Neural progenitor cell (in vitro differentiated cells): ENCODE measurements around the gene SPAG16. TPM values are rescaled to one million over a fixed set of nuclear protein-coding genes. Genes with fewer than 3 reads are reported as not detected.
A peak's percentile ranks its signal among the peaks of the same experiment; 100 is the strongest.
"Not testable (repeated sequence)": the region's sequence is repeated elsewhere in the genome, so short reads cannot be mapped to it uniquely, and the experiment has no call there.

Experiments
- DNase-seq: peaks from one replicate; pipeline ENCODE4 v3.0.0-alpha.2; 2016; ENCODE audit warnings: low spot score
- H2AFZ ChIP-seq: fragments of 200-600 bp; sonication (generic); replicated peaks from 2 replicates; pipeline ENCODE4 v1.6.1; 2016; ENCODE audit warnings: antibody characterized with exemption
- H3F3A ChIP-seq: fragments of 200-600 bp; sonication (generic); 2 replicates; pipeline ENCODE4 v1.6.1; 2016; ENCODE audit warnings: antibody characterized with exemption, low read depth
- H3K27ac ChIP-seq: fragments of 200-600 bp; sonication (generic); 2 replicates; pipeline ENCODE4 v1.5.1; 2016; ENCODE audit warnings: mild to moderate bottlenecking
- H3K27me3 ChIP-seq: fragments of 200-600 bp; sonication (generic); 2 replicates; pipeline ENCODE4 v1.6.1; 2016; ENCODE audit warnings: mild to moderate bottlenecking, moderate library complexity
- H3K36me3 ChIP-seq: fragments of 200-600 bp; sonication (generic); 2 replicates; pipeline ENCODE4 v1.5.1; 2016
- H3K4me1 ChIP-seq: fragments of 200-600 bp; sonication (generic); 2 replicates; pipeline ENCODE4 v1.6.1; 2016; ENCODE audit warnings: mixed run types
- H3K4me2 ChIP-seq: fragments of 200-600 bp; sonication (generic); 2 replicates; pipeline ENCODE4 v1.6.1; 2016
- H3K4me3 ChIP-seq: fragments of 200-600 bp; sonication (generic); 2 replicates; pipeline ENCODE4 v1.5.1; 2016
- H3K79me2 ChIP-seq: fragments of 200-600 bp; sonication (generic); 2 replicates; pipeline ENCODE4 v1.6.1; 2016; ENCODE audit warnings: low read depth
- H3K9ac ChIP-seq: fragments of 200-600 bp; sonication (generic); 2 replicates; pipeline ENCODE4 v1.6.1; 2016
- H3K9me3 ChIP-seq: fragments of 200-600 bp; sonication (generic); 2 replicates; pipeline ENCODE4 v1.5.1; 2016; ENCODE audit warnings: low read depth
- H4K20me1 ChIP-seq: fragments of 200-600 bp; sonication (generic); 2 replicates; pipeline ENCODE4 v1.6.1; 2016; ENCODE audit warnings: low read depth
- H3K27ac Mint-ChIP-seq: 3 replicates; pipeline ENCODE4 v1.8.0; 2021; ENCODE audit warnings: mixed read lengths
- H3K27me3 Mint-ChIP-seq: 2 replicates; pipeline ENCODE4 v1.8.0; 2022; ENCODE audit warnings: low read depth, mild to moderate bottlenecking, inconsistent platforms, moderate library complexity, mixed read lengths; ENCODE audit not compliant: insufficient read depth
- H3K36me3 Mint-ChIP-seq: 3 replicates; pipeline ENCODE4 v1.8.0; 2021; ENCODE audit warnings: mixed read lengths
- H3K4me1 Mint-ChIP-seq: 3 replicates; pipeline ENCODE4 v1.8.0; 2021; ENCODE audit warnings: mixed read lengths
- H3K4me3 Mint-ChIP-seq: 3 replicates; pipeline ENCODE4 v1.8.0; 2021; ENCODE audit warnings: mild to moderate bottlenecking, moderate library complexity, mixed read lengths
- H3K9me3 Mint-ChIP-seq: 3 replicates; pipeline ENCODE4 v1.8.0; 2020; ENCODE audit warnings: mixed read lengths
- CTCF ChIP-seq: fragments of 200-600 bp; sonication (generic); IDR thresholded peaks from 2 replicates; pipeline ENCODE4 v1.5.1; 2017; ENCODE audit warnings: antibody characterized with exemption, mild to moderate bottlenecking
- EZH2 ChIP-seq: fragments of 200-600 bp; sonication (generic); IDR thresholded peaks from 2 replicates; pipeline ENCODE4 v1.6.1; 2017; ENCODE audit warnings: antibody characterized with exemption, mild to moderate bottlenecking, moderate library complexity
- EZH2phosphoT487 ChIP-seq: fragments of 200-600 bp; sonication (generic); IDR thresholded peaks from 2 replicates; pipeline ENCODE4 v1.6.1; 2017; ENCODE audit warnings: antibody characterized with exemption
- total RNA-seq: library from RNA; depleted of rRNA; stranded (reverse); fragments of >200 nt; gene quantifications from 2 replicates; pipeline ENCODE4 v1.2.3, GENCODE V29; 2015; ENCODE audit warnings: low replicate concordance

SPAG16 gene
- total RNA-seq, 1 donor from 2014 or later = 70.3 TPM

GRCh38 chr2:213679894-213680293 lies 395.6 kb downstream of the SPAG16 start:
- H3K9me3 Mint-ChIP-seq = peaks cover 5% of the 10 kb centered on the region

GRCh38 chr2:213682276-213682675 lies 398.0 kb downstream of the SPAG16 start:
- H3K9me3 Mint-ChIP-seq = peaks cover 3% of the 10 kb centered on the region
- no peak overlapping the region for H3K9ac ChIP-seq
- no peaks in the 10 kb centered on the region for H3K27me3 ChIP-seq
- H2AFZ ChIP-seq = no peak overlapping the region
- TF ChIP-seq EZH2phosphoT487 (no peak), EZH2 (no peak), CTCF (no peak)
- H4K20me1 ChIP-seq = no peaks in the 10 kb centered on the region
- no peaks in the 10 kb centered on the region for H3K4me1 Mint-ChIP-seq
- no peaks in the 10 kb centered on the region for H3K79me2 ChIP-seq
- no peak for DNase-seq
- no peak overlapping the region for H3K27ac ChIP-seq
- no peaks in the 10 kb centered on the region for H3K36me3 ChIP-seq
- H3K4me3 ChIP-seq = no peak overlapping the region
- H3K36me3 Mint-ChIP-seq = no peaks in the 10 kb centered on the region
- H3K9me3 ChIP-seq = peaks cover 4% of the 10 kb centered on the region
- H3K27ac Mint-ChIP-seq = no peak overlapping the region
- no peak overlapping the region for H3K4me3 Mint-ChIP-seq
- no peaks in the 10 kb centered on the region for H3K27me3 Mint-ChIP-seq
- no peaks in the 10 kb centered on the region for H3F3A ChIP-seq
- no peaks in the 10 kb centered on the region for H3K4me1 ChIP-seq
- H3K4me2 ChIP-seq = no peak overlapping the region

More at GRCh38 chr2:213679894-213680293, 395.6 kb downstream of the SPAG16 start:
- peaks cover 4% of the 10 kb centered on the region for H3K9me3 ChIP-seq
- Mint-ChIP-seq H3K27ac (no peak overlapping the region), H3K4me1 (no peaks in the 10 kb centered on the region), H3K27me3 (no peaks in the 10 kb centered on the region), H3K36me3 (no peaks in the 10 kb centered on the region), H3K4me3 (no peak overlapping the region)
- no peaks in the 10 kb centered on the region for H3K27me3 ChIP-seq
- no peak overlapping the region for H3K9ac ChIP-seq
- no peak overlapping the region for H3K4me2 ChIP-seq
- no peak overlapping the region for H2AFZ ChIP-seq
- no peak for TF ChIP-seq EZH2
- TF ChIP-seq CTCF = no peak
- TF ChIP-seq EZH2phosphoT487 = no peak
- no peaks in the 10 kb centered on the region for H3F3A ChIP-seq
- no peaks in the 10 kb centered on the region for H3K79me2 ChIP-seq
- H3K4me1 ChIP-seq = no peaks in the 10 kb centered on the region
- no peak for DNase-seq
- H4K20me1 ChIP-seq = no peaks in the 10 kb centered on the region
- H3K36me3 ChIP-seq = no peaks in the 10 kb centered on the region
- H3K27ac ChIP-seq = no peak overlapping the region
- no peak overlapping the region for H3K4me3 ChIP-seq

GRCh38 chr2:213688133-213688532 lies 403.9 kb downstream of the SPAG16 start:
- Histone ChIP-seq H3K36me3 (no peaks in the 10 kb centered on the region), H3K79me2 (no peaks in the 10 kb centered on the region), H2AFZ (no peak overlapping the region), H3K27me3 (no peaks in the 10 kb centered on the region), H4K20me1 (no peaks in the 10 kb centered on the region), H3F3A (no peaks in the 10 kb centered on the region), H3K4me1 (peaks cover 5% of the 10 kb centered on the region), H3K4me3 (no peak overlapping the region), H3K27ac (no peak overlapping the region), H3K4me2 (no peak overlapping the region), H3K9me3 (no peaks in the 10 kb centered on the region), H3K9ac (no peak overlapping the region)
- DNase-seq = peak; percentile 46
- no peak overlapping the region for H3K4me3 Mint-ChIP-seq
- H3K36me3 Mint-ChIP-seq = no peaks in the 10 kb centered on the region
- TF ChIP-seq EZH2 (no peak), EZH2phosphoT487 (no peak), CTCF (no peak)
- H3K27ac Mint-ChIP-seq = no peak overlapping the region
- no peaks in the 10 kb centered on the region for H3K27me3 Mint-ChIP-seq
- H3K9me3 Mint-ChIP-seq = no peaks in the 10 kb centered on the region
- no peaks in the 10 kb centered on the region for H3K4me1 Mint-ChIP-seq

- not testable (repeated sequence) for H3K9me3 Mint-ChIP-seq, H3K4me1 ChIP-seq, H4K20me1 ChIP-seq, H3K27me3 ChIP-seq, H3K79me2 ChIP-seq, H3K4me3 Mint-ChIP-seq, H3K9me3 ChIP-seq, H3K36me3 ChIP-seq, H3K27me3 Mint-ChIP-seq, H3K4me2 ChIP-seq, H3K27ac ChIP-seq, H3K4me3 ChIP-seq, DNase-seq, H3K36me3 Mint-ChIP-seq, H3K9ac ChIP-seq, H3K4me1 Mint-ChIP-seq, H2AFZ ChIP-seq, H3K27ac Mint-ChIP-seq, H3F3A ChIP-seq
Observed at GRCh38 chr2:213688825-213689224, 404.6 kb downstream of the SPAG16 start.
